HL-60 (cell line): Measurements from ENCODE around the gene HOXA7.
A peak's percentile ranks its signal among the peaks of the same experiment; 100 is the strongest.

Experiments used
- DNase-seq, 2 experiments: peaks; one replicate each; pipeline ENCODE4 v3.0.0-alpha.2; 2010 to 2020; ENCODE audit warnings: low read depth in 1 of 2, low spot score in 1 of 2
- H3K27ac ChIP-seq: fragments of 250-450 bp; sonication (Bioruptor Pico); replicated peaks from 2 replicates; pipeline ENCODE4 v1.5.1; 2020; ENCODE audit warnings: mild to moderate bottlenecking, moderate library complexity
- H3K27me3 ChIP-seq: fragments of 250-450 bp; sonication (Bioruptor Pico); 2 replicates; pipeline ENCODE4 v1.5.1; 2021; ENCODE audit warnings: mild to moderate bottlenecking, moderate library complexity; ENCODE audit not compliant: insufficient read depth, poor library complexity, severe bottlenecking
- H3K4me3 ChIP-seq: replicated peaks from 2 replicates; pipeline ENCODE4 v1.5.1; 2011; ENCODE audit warnings: mild to moderate bottlenecking, control low read depth, low read length; ENCODE audit not compliant: insufficient read depth
- GABPA ChIP-seq: IDR thresholded peaks from 2 replicates; pipeline ENCODE4 v1.6.1; 2012; ENCODE audit warnings: low read depth
- POLR2AphosphoS5 ChIP-seq: IDR thresholded peaks from 2 replicates; pipeline ENCODE4 v1.6.1; 2012; ENCODE audit warnings: low read depth
- REST ChIP-seq: IDR thresholded peaks from 2 replicates; pipeline ENCODE4 v1.6.1; 2012; ENCODE audit warnings: low read depth; ENCODE audit not compliant: insufficient replicate concordance
- SPI1 ChIP-seq: IDR thresholded peaks from 2 replicates; pipeline ENCODE4 v1.6.1; 2012; ENCODE audit warnings: low read depth, mild to moderate bottlenecking, borderline replicate concordance
- TF ChIP-seq, protein P1 (sequence below): IDR thresholded peaks from one replicate; pipeline ENCODE4 v1.5.1; 2011; ENCODE audit warnings: low read length, control low read depth, inconsistent platforms; ENCODE audit not compliant: insufficient read depth

The HOXA7 gene

GRCh38 chr7:27202018-27202861 is 45.8 kb upstream of the HOXA7 start:
- H3K27ac ChIP-seq = no peak overlapping the region
- no peak overlapping the region for H3K4me3 ChIP-seq
- TF ChIP-seq POLR2AphosphoS5 = no peak
- TF ChIP-seq, protein P1, sequence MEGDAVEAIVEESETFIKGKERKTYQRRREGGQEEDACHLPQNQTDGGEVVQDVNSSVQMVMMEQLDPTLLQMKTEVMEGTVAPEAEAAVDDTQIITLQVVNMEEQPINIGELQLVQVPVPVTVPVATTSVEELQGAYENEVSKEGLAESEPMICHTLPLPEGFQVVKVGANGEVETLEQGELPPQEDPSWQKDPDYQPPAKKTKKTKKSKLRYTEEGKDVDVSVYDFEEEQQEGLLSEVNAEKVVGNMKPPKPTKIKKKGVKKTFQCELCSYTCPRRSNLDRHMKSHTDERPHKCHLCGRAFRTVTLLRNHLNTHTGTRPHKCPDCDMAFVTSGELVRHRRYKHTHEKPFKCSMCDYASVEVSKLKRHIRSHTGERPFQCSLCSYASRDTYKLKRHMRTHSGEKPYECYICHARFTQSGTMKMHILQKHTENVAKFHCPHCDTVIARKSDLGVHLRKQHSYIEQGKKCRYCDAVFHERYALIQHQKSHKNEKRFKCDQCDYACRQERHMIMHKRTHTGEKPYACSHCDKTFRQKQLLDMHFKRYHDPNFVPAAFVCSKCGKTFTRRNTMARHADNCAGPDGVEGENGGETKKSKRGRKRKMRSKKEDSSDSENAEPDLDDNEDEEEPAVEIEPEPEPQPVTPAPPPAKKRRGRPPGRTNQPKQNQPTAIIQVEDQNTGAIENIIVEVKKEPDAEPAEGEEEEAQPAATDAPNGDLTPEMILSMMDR = no peak
- TF ChIP-seq SPI1 = no peak
- no peak for TF ChIP-seq GABPA
- TF ChIP-seq REST = no peak
- H3K27me3 ChIP-seq = peaks cover 79% of the 10 kb centered on the region
- DNase-seq = no peak

- TF ChIP-seq, protein P1 = no peak
- TF ChIP-seq SPI1 (no peak), REST (no peak), GABPA (no peak), POLR2AphosphoS5 (no peak)
- peaks cover 79% of the 10 kb centered on the region for H3K27me3 ChIP-seq
Observed at GRCh38 chr7:27201580-27202017, 45.1 kb upstream of the HOXA7 start.

DNA sequence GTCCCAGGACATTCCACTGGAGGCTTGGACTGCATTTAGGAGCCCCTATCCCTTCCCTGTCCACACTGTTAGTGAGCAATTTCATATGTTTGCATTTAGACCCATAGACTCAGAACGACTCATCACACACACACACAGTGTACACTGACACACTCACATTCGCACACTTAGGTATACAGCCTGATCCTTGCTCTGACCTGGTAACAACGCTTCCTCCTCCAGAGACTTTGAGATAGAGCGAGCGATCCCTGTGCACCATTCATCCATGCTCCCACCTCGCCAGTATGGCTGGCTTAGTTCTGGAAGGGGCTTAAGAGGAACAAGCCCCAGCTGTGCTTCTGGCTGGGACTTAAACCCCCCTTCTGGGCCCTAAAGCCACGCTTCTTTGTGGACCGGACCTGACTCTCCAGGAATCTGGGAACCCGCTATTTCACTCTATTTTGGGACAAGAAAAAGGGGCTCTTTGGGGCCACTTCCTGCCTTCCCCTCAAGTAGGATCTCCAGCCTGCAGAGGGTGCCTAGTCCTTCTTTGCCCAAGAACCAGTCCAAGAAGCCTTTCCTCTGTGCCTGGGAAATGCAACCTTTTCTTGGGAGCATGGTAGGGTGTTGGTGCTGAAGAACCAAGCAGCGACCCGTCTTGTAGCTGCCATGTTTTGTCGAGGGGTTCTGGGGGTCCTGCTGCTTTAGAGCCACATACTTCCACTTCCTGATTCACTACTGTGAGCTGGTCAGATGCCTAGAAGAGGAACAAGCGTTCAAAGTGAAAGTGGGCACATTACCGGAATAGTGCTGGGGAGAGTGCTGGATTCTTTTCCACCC is 44.5 kb upstream of the HOXA7 start:
- peak in 1 of 2 experiments; percentile 46 for DNase-seq
- Histone ChIP-seq H3K4me3 (peak overlapping the region; percentile 50), H3K27me3 (peaks cover 76% of the 10 kb centered on the region), H3K27ac (no peak overlapping the region)
- TF ChIP-seq SPI1 (peak; percentile 80), REST (no peak), GABPA (no peak)
- TF ChIP-seq, protein P1 = no peak

More at GRCh38 chr7:27201580-27202017, 45.1 kb upstream of the HOXA7 start:
- DNase-seq = no peak
- Histone ChIP-seq H3K27ac (no peak overlapping the region), H3K4me3 (0 out of 2 replicates have a peak overlapping the region, but pooled peaks have one; percentile 5)
